GM12873 (cell line): ENCODE data around the gene C6orf15.

Experiments
- CTCF ChIP-seq: IDR thresholded peaks from 2 replicates; pipeline ENCODE4 v1.5.1; 2012; ENCODE audit warnings: low read depth, mild to moderate bottlenecking, moderate library complexity, low read length, control low read depth; ENCODE audit not compliant: insufficient read depth; ENCODE audit errors: missing control alignments

The C6orf15 gene

GRCh38 chr6:31112478-31112877 is at the start of gene C6orf15:
TSS of gene C6orf15 (minus strand) at chr6:31112575. CDS start at chr6:31112555, 20 bp downstream.
- TF ChIP-seq CTCF, result no peak

GRCh38 chr6:31161216-31162126 is 49.1 kb upstream of the C6orf15 start:
- no peak for TF ChIP-seq CTCF

GRCh38 chr6:31158863-31159855 is 46.8 kb upstream of the C6orf15 start:
- peak; percentile 34 for TF ChIP-seq CTCF

GRCh38 chr6:31158140-31158862 is 45.9 kb upstream of the C6orf15 start, which contains the start of gene TCF19:
TSS of gene TCF19 (plus strand) at chr6:31158589. CDS start at chr6:31159470, 881 bp downstream.
- no peak for TF ChIP-seq CTCF

GRCh38 chr6:31157513-31158139 is 45.3 kb upstream of the C6orf15 start, which contains the start of gene CCHCR1:
TSS of gene CCHCR1 (minus strand) at chr6:31157802. CDS start at chr6:31157600, 202 bp downstream.
- TF ChIP-seq CTCF, result no peak

- TF ChIP-seq CTCF, result no peak
Measured at GRCh38 chr6:31156641-31157040, 44.3 kb upstream of the C6orf15 start.
